Fibroblast of upper back skin (primary cell): ENCODE data around the gene WDR91.

Experiments used
- DNase-seq: peaks from one replicate; pipeline ENCODE4 v3.0.0-alpha.2; 2013

Gene WDR91

DNA sequence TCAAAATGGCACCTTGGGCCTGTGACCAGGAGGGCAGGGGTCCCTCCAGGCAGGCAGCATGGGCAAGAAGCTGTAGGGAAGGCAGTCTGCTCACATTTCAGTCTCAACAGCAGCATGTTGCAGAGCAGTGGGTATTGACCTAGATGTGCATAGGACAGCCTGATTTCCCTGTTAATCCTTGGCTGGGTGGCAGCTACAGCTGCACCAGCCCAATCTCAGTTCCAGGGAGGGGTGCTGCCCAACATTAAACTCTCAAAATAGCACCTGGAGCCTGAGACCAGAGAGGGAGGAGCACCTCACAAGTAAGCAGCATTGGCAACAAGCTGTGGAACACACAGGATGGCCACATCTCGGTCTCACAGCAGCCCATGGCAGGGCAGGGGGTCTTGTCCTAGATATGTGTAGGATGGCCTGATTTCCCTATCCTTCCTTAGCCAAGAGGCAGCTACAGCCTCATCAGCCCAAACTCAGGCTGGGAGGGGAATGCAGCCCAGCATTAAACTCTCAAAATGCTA lies 53.1 kb downstream of the WDR91 start:
- no peak for DNase-seq

DNA sequence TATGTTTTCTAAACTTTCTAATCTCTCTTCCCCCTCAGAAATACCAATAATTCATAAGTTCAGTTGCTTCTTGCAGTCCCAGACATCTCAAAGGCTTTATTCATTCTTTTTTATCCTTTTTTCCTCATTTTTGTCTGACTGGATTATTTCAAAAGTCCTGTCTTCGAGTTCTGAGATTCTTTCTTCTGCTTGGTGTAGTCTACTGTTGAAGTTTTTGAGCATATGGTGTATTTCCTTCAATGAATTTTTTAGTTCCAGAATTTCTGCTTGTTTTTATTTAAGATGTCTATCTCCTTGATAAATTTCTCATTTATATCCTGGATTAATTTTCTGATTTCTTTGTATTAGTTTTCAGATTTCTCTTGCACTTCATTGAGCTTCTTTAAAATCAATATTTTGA lies 55.0 kb downstream of the WDR91 start:
- DNase-seq: no peak

GRCh38 chr7:135154734-135155133 lies 56.6 kb downstream of the WDR91 start:
- no peak for DNase-seq

DNA sequence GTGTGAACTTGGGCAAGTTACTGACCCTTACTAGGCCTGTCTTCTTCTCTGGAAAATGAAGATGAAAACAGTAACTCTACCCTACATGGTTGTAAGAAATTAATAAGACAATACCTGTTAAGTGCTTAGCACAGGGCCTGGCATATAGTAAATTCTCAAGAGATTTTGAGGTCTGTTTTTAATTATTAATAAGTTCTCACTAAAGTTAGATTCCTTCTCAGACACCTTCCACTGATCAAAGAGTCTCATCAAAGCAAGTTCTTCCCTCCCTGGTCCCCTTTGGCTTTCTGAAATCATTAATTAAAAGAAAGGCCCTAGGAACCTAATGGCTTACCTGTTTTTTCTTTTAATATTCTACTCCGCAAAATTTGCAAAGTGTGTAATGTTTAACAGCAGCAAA lies 58.9 kb downstream of the WDR91 start:
- no peak for DNase-seq

DNA sequence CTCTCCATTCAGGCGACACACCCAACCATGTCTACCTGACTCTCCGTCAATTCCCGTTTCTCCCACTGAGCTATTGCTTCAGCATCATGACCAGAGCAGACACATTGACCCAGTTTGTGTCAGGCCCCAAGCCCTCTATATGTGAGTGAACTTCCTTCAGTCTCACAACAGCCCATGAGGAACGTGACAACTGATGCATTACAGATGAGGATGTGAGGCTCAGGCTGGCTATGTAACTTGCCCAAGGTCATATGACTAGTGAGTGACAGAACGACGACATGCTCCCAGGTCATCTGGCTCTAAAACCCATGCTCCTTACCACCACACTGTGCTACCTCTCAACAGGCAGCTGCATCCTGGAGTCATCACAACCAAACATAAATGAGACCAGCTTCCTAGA lies 59.8 kb downstream of the WDR91 start:
- no peak for DNase-seq

DNA sequence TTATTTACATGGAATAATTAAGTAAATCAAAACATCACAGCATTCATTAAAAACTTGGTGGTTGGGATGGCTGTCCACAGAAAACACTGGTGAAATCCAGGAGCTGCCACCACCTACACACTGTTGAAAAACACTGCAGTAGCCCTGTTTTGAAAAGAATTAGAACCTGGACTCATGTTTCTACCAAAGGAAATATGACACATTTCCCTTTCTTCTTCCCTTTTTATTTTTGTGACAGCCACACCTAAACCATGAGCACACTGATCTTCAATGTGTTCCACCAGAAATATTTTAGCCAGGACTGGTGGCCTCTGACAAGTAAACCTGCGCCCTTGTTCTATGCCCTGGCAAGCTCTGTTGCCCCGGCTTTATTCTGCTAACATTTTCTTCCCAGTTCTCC lies 60.2 kb downstream of the WDR91 start:
- no peak for DNase-seq

DNA sequence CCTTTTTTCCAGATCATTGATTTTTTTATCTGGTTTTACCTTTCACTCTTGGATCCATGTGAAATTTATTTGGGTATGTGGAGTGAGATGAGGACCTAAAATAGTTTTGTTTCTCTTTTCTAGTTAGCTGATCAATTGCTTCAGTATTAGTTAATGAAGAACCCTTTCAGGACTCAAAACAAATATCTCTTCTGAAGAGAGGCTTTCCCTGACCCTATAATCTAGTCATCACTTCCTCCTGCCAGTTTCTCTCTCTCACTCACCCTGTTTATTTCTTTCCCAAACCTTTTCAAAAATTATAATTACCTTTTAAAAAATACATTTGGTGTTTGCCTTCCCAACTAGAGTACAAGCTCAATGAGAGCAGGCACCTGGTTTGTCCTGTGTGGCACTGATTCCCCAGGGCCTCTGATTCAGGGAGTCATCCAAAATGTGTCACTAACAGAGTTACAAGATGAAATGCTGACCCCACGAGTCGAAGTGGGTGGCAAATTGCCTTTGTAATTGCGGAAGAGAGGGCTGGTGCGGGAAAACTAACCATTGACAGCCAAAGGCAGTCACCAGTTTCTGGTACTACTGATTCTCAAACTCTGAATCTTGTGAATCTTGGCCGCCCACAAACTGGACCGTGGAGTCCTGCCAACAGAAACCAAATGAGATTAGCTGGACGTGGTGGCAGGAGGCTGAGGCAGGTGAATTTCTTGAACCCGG lies 61.1 kb downstream of the WDR91 start:
- DNase-seq: no peak

- peak; percentile 10 for DNase-seq
Observed at GRCh38 chr7:135147899-135148721, 63.2 kb downstream of the WDR91 start, which contains the start of gene TMEM140. TSS of gene TMEM140 (plus strand) at chr7:135148072. CDS start at chr7:135164442, 16,370 bp downstream.

- DNase-seq: no peak
Observed at GRCh38 chr7:135147341-135147898, 63.9 kb downstream of the WDR91 start.

DNA sequence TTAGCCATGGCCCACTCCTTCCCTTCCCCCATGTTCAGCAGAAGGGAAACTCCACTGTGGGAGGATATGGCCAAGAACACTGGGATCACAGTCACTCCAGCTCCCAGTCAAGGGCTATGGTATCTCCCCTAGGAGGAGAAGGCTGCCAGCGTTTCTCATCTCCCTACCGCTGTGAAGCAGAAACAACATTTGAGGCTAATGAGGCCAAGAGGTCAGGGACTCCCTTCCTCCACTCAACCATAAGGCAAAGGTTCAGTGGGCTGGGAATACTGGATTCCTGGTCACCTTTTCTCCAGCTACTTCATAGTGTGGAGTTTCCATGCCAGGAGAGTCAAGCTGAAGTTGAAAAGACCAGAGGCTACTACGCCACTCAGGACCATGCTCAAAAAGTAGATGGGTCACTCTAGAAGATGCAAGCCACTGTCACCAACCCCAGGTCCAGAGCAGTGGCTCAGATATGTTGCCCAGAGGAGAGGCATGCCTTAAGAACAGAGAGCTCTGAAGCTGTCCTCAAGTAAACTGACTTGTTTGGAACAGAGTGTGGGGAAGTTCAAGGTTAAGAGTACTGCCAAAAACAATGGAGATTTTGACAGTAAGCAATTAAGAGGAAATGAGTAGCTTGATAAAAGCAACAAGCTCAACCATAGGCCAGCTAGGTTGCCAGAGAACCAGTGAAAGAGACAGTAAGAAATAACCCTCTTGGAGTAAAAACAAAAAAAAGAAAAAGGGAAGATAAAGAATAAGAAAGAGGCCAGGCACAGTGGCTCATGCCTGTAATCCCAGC lies 67.2 kb downstream of the WDR91 start:
- no peak for DNase-seq
